Measurements from ENCODE around the gene SLC7A9.

The SLC7A9 gene

GRCh38 chr19:32873247-32873959 lies 3.8 kb upstream of the SLC7A9 start:
- Histone ChIP-seq H3K4me2 (ENCODE audit: low read length) (no peak overlapping the region), H4K20me1 (ENCODE audit: insufficient read depth, low read length) (no peaks in the 10 kb centered on the region), H3K79me2 (ENCODE audit: insufficient read depth, low read length) (no peaks in the 10 kb centered on the region), H2AFZ (ENCODE audit: low read length) (no peak overlapping the region), H3K36me3 (ENCODE audit: insufficient read depth, low read length) (no peaks in the 10 kb centered on the region), H3K27me3 (ENCODE audit: insufficient read depth, low read length) (no peaks in the 10 kb centered on the region), H3K4me1 (ENCODE audit: insufficient read depth, low read length, severe bottlenecking) (no peaks in the 10 kb centered on the region), H3F3A (ENCODE audit: insufficient read depth, low read length) (no peaks in the 10 kb centered on the region), H3K9ac (ENCODE audit: low read length) (no peak overlapping the region), H3K9me3 (ENCODE audit: low read length) (no peaks in the 10 kb centered on the region), H3K9me2 (ENCODE audit: low read depth, low read length) (no peaks in the 10 kb centered on the region), H3K4me3 (ENCODE audit: low read depth, low read length, poor library complexity, severe bottlenecking) (no peak overlapping the region), H3K27ac (ENCODE audit: low read depth, low read length, poor library complexity, severe bottlenecking) (no peak overlapping the region)
- TF ChIP-seq EZH2 (IDR thresholded peaks at IDR 0.05; ENCODE audit: borderline replicate concordance, low read length) = no peak
- TF ChIP-seq CTCF (IDR thresholded peaks at IDR 0.05; ENCODE audit: low read length) = no peak

DNA sequence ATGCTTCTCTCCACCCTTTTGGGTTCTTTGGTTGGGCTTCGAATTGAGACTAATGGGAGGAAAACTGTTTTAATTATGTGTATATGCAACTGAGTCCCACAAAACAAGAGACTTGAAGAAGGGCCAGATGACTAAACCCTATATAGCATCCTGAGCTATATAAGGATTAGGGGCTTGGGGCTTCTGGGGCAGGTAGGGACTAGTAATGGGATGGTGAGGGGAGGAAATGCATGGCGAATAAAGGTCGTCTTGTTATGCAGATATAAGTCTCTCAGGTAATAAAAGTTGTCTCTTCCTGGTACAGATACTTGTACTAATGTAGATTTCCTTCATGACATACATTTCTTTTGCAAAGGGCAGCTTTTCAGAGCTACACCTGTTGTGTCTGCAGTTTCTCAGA lies 2.8 kb upstream of the SLC7A9 start:
- Histone ChIP-seq H3K79me2 (ENCODE audit: insufficient read depth, low read length) (no peaks in the 10 kb centered on the region), H3K9ac (ENCODE audit: low read length) (no peak overlapping the region), H3K4me2 (ENCODE audit: low read length) (no peak overlapping the region), H3K36me3 (ENCODE audit: insufficient read depth, low read length) (no peaks in the 10 kb centered on the region), H3K27ac (ENCODE audit: low read depth, low read length, poor library complexity, severe bottlenecking) (no peak overlapping the region), H4K20me1 (ENCODE audit: insufficient read depth, low read length) (no peaks in the 10 kb centered on the region), H3K27me3 (ENCODE audit: insufficient read depth, low read length) (no peaks in the 10 kb centered on the region), H2AFZ (ENCODE audit: low read length) (no peak overlapping the region), H3F3A (ENCODE audit: insufficient read depth, low read length) (no peaks in the 10 kb centered on the region), H3K9me3 (ENCODE audit: low read length) (no peaks in the 10 kb centered on the region), H3K4me1 (ENCODE audit: insufficient read depth, low read length, severe bottlenecking) (no peaks in the 10 kb centered on the region), H3K4me3 (ENCODE audit: low read depth, low read length, poor library complexity, severe bottlenecking) (no peak overlapping the region), H3K9me2 (ENCODE audit: low read depth, low read length) (no peaks in the 10 kb centered on the region)
- TF ChIP-seq EZH2 (IDR thresholded peaks at IDR 0.05; ENCODE audit: borderline replicate concordance, low read length) (no peak), CTCF (IDR thresholded peaks at IDR 0.05; ENCODE audit: low read length) (no peak)

DNA sequence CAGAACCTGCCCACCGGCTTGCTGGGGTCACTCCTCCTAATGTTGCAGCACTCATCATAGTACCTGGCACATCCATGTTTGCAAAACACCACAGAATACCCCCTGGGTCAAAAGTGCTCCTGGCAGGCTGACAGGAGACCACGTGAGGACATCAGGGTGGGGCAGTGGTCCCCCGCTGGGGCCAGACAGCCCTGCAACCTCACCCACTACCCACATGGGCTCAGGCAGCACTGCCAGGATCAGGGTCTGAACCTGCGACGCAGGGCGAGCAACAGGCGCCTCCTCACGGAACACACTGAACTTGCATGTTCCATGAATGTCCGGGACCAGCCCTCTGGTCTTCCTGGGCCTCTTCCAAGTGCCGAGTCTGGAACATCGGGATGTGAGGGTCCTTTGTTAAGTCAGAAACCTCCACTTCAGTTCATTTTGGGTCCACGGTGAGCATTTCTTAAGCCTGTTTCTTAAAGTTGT lies 1.4 kb upstream of the SLC7A9 start:
- Histone ChIP-seq H3K9ac (ENCODE audit: low read length) (no peak overlapping the region), H3K9me2 (ENCODE audit: low read depth, low read length) (no peaks in the 10 kb centered on the region), H3K79me2 (ENCODE audit: insufficient read depth, low read length) (no peaks in the 10 kb centered on the region), H2AFZ (ENCODE audit: low read length) (no peak overlapping the region), H3K36me3 (ENCODE audit: insufficient read depth, low read length) (no peaks in the 10 kb centered on the region), H3K4me1 (ENCODE audit: insufficient read depth, low read length, severe bottlenecking) (no peaks in the 10 kb centered on the region), H3K27ac (ENCODE audit: low read depth, low read length, poor library complexity, severe bottlenecking) (no peak overlapping the region), H3K4me3 (ENCODE audit: low read depth, low read length, poor library complexity, severe bottlenecking) (no peak overlapping the region), H3F3A (ENCODE audit: insufficient read depth, low read length) (no peaks in the 10 kb centered on the region), H4K20me1 (ENCODE audit: insufficient read depth, low read length) (no peaks in the 10 kb centered on the region), H3K9me3 (ENCODE audit: low read length) (no peaks in the 10 kb centered on the region), H3K4me2 (ENCODE audit: low read length) (no peak overlapping the region), H3K27me3 (ENCODE audit: insufficient read depth, low read length) (no peaks in the 10 kb centered on the region)
- TF ChIP-seq EZH2 (IDR thresholded peaks at IDR 0.05; ENCODE audit: borderline replicate concordance, low read length) = no peak
- no peak for TF ChIP-seq CTCF (IDR thresholded peaks at IDR 0.05; ENCODE audit: low read length)

Data from OCI-LY1 (cell line).